Measurements from ENCODE around the gene LPGAT1. TPM values are rescaled to one million over a fixed set of nuclear protein-coding genes. Genes with fewer than 3 reads are reported as not detected.

The LPGAT1 gene
- total RNA-seq, 1 experiment from 2014 or later = 41.7 TPM

DNA sequence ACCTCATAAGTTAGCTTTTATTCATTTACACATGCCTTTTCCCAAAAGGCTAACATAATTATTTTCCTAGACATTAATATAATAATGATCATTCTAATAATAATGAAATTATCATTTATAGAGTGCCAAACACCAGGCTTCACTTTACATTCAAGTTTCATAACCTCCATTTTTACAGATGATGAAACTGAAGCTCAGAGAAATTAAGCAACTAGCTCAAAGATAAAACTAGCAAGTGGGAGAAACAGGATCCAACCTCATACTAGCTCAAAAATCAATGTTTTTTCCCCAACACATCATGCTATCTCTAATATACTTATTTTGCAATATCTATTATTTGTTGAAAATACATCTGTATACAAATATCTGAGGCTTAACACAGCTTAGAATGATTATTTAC is 14.0 kb downstream of the LPGAT1 start:
- ATAC-seq (no peak), DNase-seq (no peak)
- H3K4me1 ChIP-seq (ENCODE audit: insufficient read depth, low read length) = no peaks in the 10 kb centered on the region
- BruUV-seq (replicated peaks) = no TSS peak
- no peak overlapping the region for H3K4me2 ChIP-seq (ENCODE audit: low read length)
- TF ChIP-seq, protein P1, sequence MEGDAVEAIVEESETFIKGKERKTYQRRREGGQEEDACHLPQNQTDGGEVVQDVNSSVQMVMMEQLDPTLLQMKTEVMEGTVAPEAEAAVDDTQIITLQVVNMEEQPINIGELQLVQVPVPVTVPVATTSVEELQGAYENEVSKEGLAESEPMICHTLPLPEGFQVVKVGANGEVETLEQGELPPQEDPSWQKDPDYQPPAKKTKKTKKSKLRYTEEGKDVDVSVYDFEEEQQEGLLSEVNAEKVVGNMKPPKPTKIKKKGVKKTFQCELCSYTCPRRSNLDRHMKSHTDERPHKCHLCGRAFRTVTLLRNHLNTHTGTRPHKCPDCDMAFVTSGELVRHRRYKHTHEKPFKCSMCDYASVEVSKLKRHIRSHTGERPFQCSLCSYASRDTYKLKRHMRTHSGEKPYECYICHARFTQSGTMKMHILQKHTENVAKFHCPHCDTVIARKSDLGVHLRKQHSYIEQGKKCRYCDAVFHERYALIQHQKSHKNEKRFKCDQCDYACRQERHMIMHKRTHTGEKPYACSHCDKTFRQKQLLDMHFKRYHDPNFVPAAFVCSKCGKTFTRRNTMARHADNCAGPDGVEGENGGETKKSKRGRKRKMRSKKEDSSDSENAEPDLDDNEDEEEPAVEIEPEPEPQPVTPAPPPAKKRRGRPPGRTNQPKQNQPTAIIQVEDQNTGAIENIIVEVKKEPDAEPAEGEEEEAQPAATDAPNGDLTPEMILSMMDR (conservative IDR thresholded peaks at IDR 0.05; ENCODE audit: low read depth, low read length) = no peak
- TF ChIP-seq EZH2phosphoT487 (IDR thresholded peaks at IDR 0.05; ENCODE audit: borderline replicate concordance, low read length) (no peak), EZH2 (IDR thresholded peaks at IDR 0.05; ENCODE audit: low read length, unreplicated experiment) (no peak)
- ChIA-PET CTCF (no interaction called here), POLR2A (ENCODE audit: unreplicated experiment) (no interaction called here)
- no peaks in the 10 kb centered on the region for H3K27me3 ChIP-seq (ENCODE audit: low read length)
- H4K20me1 ChIP-seq (ENCODE audit: low read length) = no peaks in the 10 kb centered on the region
- H3K9me2 ChIP-seq (replicated peaks; ENCODE audit: low read length) = no peaks in the 10 kb centered on the region
- H3K79me2 ChIP-seq (ENCODE audit: low read length) = no peaks in the 10 kb centered on the region
- no peaks in the 10 kb centered on the region for H3K9me3 ChIP-seq (ENCODE audit: low read length)
- no peak overlapping the region for H3K4me3 ChIP-seq (ENCODE audit: low read length)
- no peak overlapping the region for H3K27ac ChIP-seq (ENCODE audit: low read length)
- intact Hi-C loops (cut with micrococcal nuclease) = no loop called here
- no peaks in the 10 kb centered on the region for H3F3A ChIP-seq (ENCODE audit: low read length, unreplicated experiment)
- no peak overlapping the region for H2AFZ ChIP-seq (ENCODE audit: low read length)
- H3K36me3 ChIP-seq (ENCODE audit: low read depth, low read length) = peaks cover 3% of the 10 kb centered on the region; the same call in 1 of the 2 replicates
- no peak overlapping the region for H3K9ac ChIP-seq (ENCODE audit: low read length)

DNA sequence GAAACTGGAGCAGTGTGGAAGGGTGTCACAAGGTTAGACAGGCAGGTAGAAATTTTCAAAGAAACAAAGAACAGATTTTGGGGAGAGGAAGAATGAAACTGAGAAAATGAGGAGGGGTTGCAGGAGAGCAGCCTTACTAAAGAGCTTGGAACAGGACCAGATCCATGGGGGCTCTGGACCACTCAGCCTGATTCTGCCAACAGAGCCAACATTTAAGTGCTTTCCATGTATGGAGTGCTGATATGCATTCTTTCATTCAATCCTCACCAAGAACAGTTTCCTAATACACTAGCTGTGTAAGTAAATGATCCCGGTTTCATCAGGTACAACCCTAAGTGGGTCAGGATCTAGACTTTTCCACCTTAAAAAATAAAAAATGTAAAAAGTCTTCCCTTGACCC is 16.2 kb downstream of the LPGAT1 start:
- POLR2A ChIA-PET (ENCODE audit: unreplicated experiment) = no interaction called here
- no peak for ATAC-seq
- Histone ChIP-seq H3K9me2 (replicated peaks; ENCODE audit: low read length) (no peaks in the 10 kb centered on the region), H3K27me3 (ENCODE audit: low read length) (no peaks in the 10 kb centered on the region), H3K4me3 (ENCODE audit: low read length) (no peak overlapping the region), H3K79me2 (ENCODE audit: low read length) (no peaks in the 10 kb centered on the region), H3K4me1 (ENCODE audit: insufficient read depth, low read length) (no peaks in the 10 kb centered on the region), H3F3A (ENCODE audit: low read length, unreplicated experiment) (no peaks in the 10 kb centered on the region), H3K9me3 (ENCODE audit: low read length) (no peaks in the 10 kb centered on the region), H3K9ac (ENCODE audit: low read length) (no peak overlapping the region), H3K27ac (ENCODE audit: low read length) (no peak overlapping the region), H4K20me1 (ENCODE audit: low read length) (no peaks in the 10 kb centered on the region), H3K4me2 (ENCODE audit: low read length) (no peak overlapping the region), H2AFZ (ENCODE audit: low read length) (no peak overlapping the region), H3K36me3 (ENCODE audit: low read depth, low read length) (peaks cover 3% of the 10 kb centered on the region; the same call in 1 of the 2 replicates)
- TF ChIP-seq, protein P1 (conservative IDR thresholded peaks at IDR 0.05; ENCODE audit: low read depth, low read length) = no peak
- TF ChIP-seq EZH2phosphoT487 (IDR thresholded peaks at IDR 0.05; ENCODE audit: borderline replicate concordance, low read length) = no peak
- TF ChIP-seq EZH2 (IDR thresholded peaks at IDR 0.05; ENCODE audit: low read length, unreplicated experiment) = no peak
- CTCF ChIA-PET = no interaction called here
- intact Hi-C loops (cut with micrococcal nuclease) = no loop called here
- BruUV-seq (replicated peaks) = no TSS peak
- DNase-seq = no peak

DNA sequence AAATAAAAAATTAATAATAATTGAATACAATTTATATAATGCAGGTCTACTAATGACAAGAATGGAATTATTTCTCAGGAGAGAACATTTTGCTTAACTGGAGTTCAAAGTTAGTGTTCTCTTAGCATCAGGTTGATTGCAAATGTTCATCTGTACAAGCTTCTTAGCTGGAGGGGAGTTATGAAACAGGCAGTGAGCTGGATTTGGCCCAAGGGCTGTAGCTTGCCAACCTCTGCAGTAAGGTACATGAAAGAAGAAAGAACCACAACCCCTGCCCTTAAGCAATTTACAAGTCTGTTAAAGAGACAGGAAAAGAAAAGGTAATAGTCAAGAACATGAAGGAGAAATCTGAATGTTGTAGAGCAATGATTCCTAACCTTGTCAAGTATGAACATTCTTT is 17.0 kb downstream of the LPGAT1 start:
- no peak for ATAC-seq
- H3K27me3 ChIP-seq (ENCODE audit: low read length) = no peaks in the 10 kb centered on the region
- no peak overlapping the region for H3K4me3 ChIP-seq (ENCODE audit: low read length)
- POLR2A ChIA-PET (ENCODE audit: unreplicated experiment) = interaction anchor here (0.7 kb wide), 1 partner anchor 110 kb away, joined by 3 read pairs; no protein-coding TSS in a partner anchor
- no peaks in the 10 kb centered on the region for H4K20me1 ChIP-seq (ENCODE audit: low read length)
- no peaks in the 10 kb centered on the region for H3F3A ChIP-seq (ENCODE audit: low read length, unreplicated experiment)
- DNase-seq = peak; percentile 25
- TF ChIP-seq, protein P1 (conservative IDR thresholded peaks at IDR 0.05; ENCODE audit: low read depth, low read length) = no peak
- no peak overlapping the region for H3K4me2 ChIP-seq (ENCODE audit: low read length)
- H3K9me2 ChIP-seq (replicated peaks; ENCODE audit: low read length) = no peaks in the 10 kb centered on the region
- no peaks in the 10 kb centered on the region for H3K9me3 ChIP-seq (ENCODE audit: low read length)
- no peaks in the 10 kb centered on the region for H3K4me1 ChIP-seq (ENCODE audit: insufficient read depth, low read length)
- H3K79me2 ChIP-seq (ENCODE audit: low read length) = no peaks in the 10 kb centered on the region
- CTCF ChIA-PET = no interaction called here
- H3K9ac ChIP-seq (ENCODE audit: low read length) = no peak overlapping the region
- no peak overlapping the region for H2AFZ ChIP-seq (ENCODE audit: low read length)
- intact Hi-C loops (cut with micrococcal nuclease) = no loop called here
- BruUV-seq (replicated peaks) = no TSS peak
- peaks cover 3% of the 10 kb centered on the region; the same call in 1 of the 2 replicates for H3K36me3 ChIP-seq (ENCODE audit: low read depth, low read length)
- no peak overlapping the region for H3K27ac ChIP-seq (ENCODE audit: low read length)

Measured in PC-3 (cell line).